Ecto neural progenitor cell (in vitro differentiated cells): ENCODE data around the gene PRDM10.
"Not testable (repeated sequence)": the region's sequence is repeated elsewhere in the genome, so short reads cannot be mapped to it uniquely, and the experiment has no call there.

ENCODE experiments used
- DNase-seq: peaks from one replicate; pipeline ENCODE4 v3.0.0-alpha.2; 2018; ENCODE audit warnings: low spot score

Gene PRDM10

GRCh38 chr11:129895126-129896041 is 107.3 kb downstream of the PRDM10 start, which contains the start of gene NFRKB:
Gene NFRKB, minus strand, starts transcription at chr11:129895578. Its CDS starts 2,729 bp downstream, at chr11:129892849.
- DNase-seq, result peak; percentile 96

GRCh38 chr11:129894278-129895125 is 108.1 kb downstream of the PRDM10 start:
- DNase-seq, result no peak

- DNase-seq, result no peak
These were observed 114.2 kb downstream of the PRDM10 start for GRCh38 chr11:129888451-129888850.

GRCh38 chr11:129885381-129885780 is 117.3 kb downstream of the PRDM10 start:
- DNase-seq, result no peak

GRCh38 chr11:129884581-129884980 is 118.1 kb downstream of the PRDM10 start:
- no peak for DNase-seq

GRCh38 chr11:129881570-129882170 is 121.0 kb downstream of the PRDM10 start:
- peak; percentile 58 for DNase-seq

- DNase-seq, result no peak
These were observed 122.3 kb downstream of the PRDM10 start for GRCh38 chr11:129880311-129880710.

- no peak for DNase-seq
These were observed 130.7 kb downstream of the PRDM10 start for GRCh38 chr11:129871914-129872313.

GRCh38 chr11:129868626-129869025 is 134.0 kb downstream of the PRDM10 start:
- not testable (repeated sequence) for DNase-seq

- DNase-seq, result no peak
These were observed 136.3 kb downstream of the PRDM10 start for GRCh38 chr11:129866311-129866710.

GRCh38 chr11:129865701-129866100 is 136.9 kb downstream of the PRDM10 start:
- DNase-seq, result no peak

GRCh38 chr11:129864811-129865210 is 137.8 kb downstream of the PRDM10 start:
- DNase-seq, result no peak

- no peak for DNase-seq
These were observed 140.7 kb downstream of the PRDM10 start for GRCh38 chr11:129861702-129862522.

- DNase-seq, result no peak
These were observed 146.6 kb downstream of the PRDM10 start for GRCh38 chr11:129856036-129856435.

GRCh38 chr11:129855086-129855485 is 147.5 kb downstream of the PRDM10 start:
- DNase-seq, result no peak

- no peak for DNase-seq
These were observed 148.3 kb downstream of the PRDM10 start for GRCh38 chr11:129854232-129854805.

- no peak for DNase-seq
These were observed 149.0 kb downstream of the PRDM10 start for GRCh38 chr11:129853518-129854231.

GRCh38 chr11:129852125-129852740 is 150.4 kb downstream of the PRDM10 start:
- no peak for DNase-seq
